H54 (cell line): ENCODE measurements around the gene ANGPTL8.
A peak's percentile ranks its signal among the peaks of the same experiment; 100 is the strongest.

Source experiments
- DNase-seq: peaks from one replicate; pipeline ENCODE4 v3.0.0; 2011; ENCODE audit warnings: low spot score, mixed read lengths; ENCODE audit not compliant: insufficient read length
- FAIRE-seq: peaks from 3 replicates; lab custom pipeline; 2011; peaks lifted over from hg19 to GRCh38; lab: Jason Lieb, UNC
- POLR2A ChIP-seq: IDR thresholded peaks from 2 replicates; pipeline ENCODE4 v1.6.1; 2011; ENCODE audit warnings: low read depth, mild to moderate bottlenecking, low read length

ANGPTL8 gene

GRCh38 chr19:11198769-11199424 is 40.5 kb upstream of the ANGPTL8 start:
- no peak for DNase-seq
- TF ChIP-seq POLR2A = no peak
- FAIRE-seq = no peak

DNA sequence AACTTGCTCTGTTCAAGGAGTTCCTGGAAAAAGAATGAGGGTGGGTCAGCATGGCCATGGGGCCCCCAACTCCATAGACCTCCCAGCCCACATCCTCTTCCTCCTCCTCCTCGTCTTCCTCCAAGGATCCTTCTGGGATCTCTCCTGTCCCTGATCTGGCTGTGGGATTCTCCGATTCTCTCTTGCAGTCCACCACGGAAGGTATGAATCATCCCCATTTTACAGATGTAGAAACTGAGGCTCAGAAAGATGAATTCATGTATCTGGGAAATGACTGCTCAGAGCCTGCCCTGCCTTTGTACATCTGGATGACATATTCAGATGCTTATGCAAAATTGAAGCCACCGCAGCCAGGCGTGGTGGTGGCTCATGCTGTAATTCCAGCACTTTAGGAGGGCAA is 39.9 kb upstream of the ANGPTL8 start:
- FAIRE-seq = no peak
- TF ChIP-seq POLR2A = no peak
- DNase-seq = no peak

DNA sequence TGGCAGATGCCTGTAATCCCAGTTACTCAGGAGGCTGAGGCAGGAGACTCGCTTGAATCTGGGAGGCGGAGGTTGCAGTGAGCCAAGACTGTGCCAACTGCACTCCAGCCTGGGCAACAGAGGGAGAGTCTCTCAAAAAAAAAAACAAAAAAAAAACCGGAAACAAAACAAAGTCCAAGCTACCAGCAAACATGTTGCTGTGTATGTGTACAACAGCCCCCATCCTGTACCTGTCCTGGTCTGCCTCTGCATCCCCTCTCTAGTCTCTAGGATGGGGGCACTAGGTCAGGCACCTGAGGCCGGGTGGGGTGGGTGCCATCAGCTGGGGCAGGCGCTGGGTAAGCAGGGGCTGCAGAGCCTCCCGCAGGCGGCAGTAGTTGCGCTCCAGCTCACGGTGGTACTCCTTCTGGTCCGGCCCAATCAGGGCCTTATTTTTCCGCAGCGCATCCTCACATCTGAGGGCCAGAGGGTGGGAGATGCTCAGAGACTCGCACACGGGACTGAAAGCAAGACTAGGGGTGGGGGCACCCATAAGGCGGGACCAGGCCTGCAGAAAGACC is 39.3 kb upstream of the ANGPTL8 start:
- FAIRE-seq = no peak
- TF ChIP-seq POLR2A = no peak
- DNase-seq = no peak

DNA sequence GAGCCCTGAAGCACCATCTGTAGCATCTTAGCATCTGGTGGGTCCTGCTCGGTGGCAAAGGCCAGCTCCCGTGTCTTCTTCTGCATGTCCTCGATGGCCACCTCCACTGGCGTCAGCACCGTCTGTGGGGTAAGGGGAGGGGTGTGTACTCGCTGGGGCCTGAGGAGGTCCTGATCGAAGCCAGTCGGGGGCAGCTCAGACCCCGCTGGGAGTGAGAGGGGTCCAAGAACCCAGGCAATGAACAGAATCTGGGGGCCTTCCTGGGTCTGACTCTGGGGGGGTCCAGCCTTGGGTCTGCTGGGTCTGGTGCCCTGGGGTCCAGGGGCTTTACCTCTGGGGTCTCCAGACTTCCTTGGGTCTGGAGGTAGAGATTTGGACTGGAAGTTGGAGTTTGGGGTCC is 38.5 kb upstream of the ANGPTL8 start:
- no peak for TF ChIP-seq POLR2A
- no peak for FAIRE-seq

GRCh38 chr19:11201791-11202190 is 37.6 kb upstream of the ANGPTL8 start:
- FAIRE-seq (no peak), DNase-seq (no peak)
- TF ChIP-seq POLR2A = no peak

More for the DNA sequence above, 38.5 kb upstream of the ANGPTL8 start:
- DNase-seq = no peak

DNA sequence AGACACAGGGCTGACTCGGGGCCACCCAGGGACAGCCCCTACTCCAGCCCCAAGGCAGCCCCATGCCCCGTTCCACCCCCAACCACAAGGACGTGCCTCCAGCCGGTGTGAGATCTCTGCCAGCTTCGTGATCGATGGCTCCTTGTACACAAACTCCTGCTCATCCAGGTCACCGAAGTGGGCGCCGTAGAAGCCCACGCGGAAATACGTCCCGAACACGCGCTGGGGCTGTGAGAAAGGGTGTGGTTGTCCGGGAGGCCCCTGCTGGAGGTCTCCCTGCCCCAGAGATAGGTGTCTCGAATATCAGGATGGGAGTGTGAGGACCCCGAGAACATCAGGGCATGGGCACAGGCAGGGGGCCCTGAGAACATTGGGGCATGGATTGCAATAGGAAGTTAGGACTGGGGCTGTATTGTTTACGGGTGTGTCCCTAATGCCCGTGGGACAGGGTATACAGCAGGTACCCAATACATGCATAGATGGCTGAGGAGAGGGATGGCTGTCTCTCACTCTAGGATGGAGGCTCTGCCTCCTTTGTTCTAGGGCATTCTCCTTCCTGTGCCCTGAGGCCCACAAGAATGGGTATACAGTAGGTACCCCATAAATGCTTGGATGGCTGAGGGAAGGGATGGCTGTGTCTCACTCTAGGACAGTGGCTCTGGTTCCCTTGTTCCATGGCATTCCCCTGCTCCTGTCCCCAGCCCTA is 36.8 kb upstream of the ANGPTL8 start:
- no peak for TF ChIP-seq POLR2A
- FAIRE-seq (no peak), DNase-seq (no peak)

- DNase-seq = peak; percentile 92
- no peak for TF ChIP-seq POLR2A
- FAIRE-seq = no peak
Measured at GRCh38 chr19:11203194-11204075, 36.0 kb upstream of the ANGPTL8 start.

- TF ChIP-seq POLR2A = no peak
- DNase-seq (no peak), FAIRE-seq (no peak)
Measured at GRCh38 chr19:11204076-11204602, 35.3 kb upstream of the ANGPTL8 start.

GRCh38 chr19:11204943-11205349 is 34.5 kb upstream of the ANGPTL8 start:
- FAIRE-seq (no peak), DNase-seq (no peak)
- no peak for TF ChIP-seq POLR2A

DNA sequence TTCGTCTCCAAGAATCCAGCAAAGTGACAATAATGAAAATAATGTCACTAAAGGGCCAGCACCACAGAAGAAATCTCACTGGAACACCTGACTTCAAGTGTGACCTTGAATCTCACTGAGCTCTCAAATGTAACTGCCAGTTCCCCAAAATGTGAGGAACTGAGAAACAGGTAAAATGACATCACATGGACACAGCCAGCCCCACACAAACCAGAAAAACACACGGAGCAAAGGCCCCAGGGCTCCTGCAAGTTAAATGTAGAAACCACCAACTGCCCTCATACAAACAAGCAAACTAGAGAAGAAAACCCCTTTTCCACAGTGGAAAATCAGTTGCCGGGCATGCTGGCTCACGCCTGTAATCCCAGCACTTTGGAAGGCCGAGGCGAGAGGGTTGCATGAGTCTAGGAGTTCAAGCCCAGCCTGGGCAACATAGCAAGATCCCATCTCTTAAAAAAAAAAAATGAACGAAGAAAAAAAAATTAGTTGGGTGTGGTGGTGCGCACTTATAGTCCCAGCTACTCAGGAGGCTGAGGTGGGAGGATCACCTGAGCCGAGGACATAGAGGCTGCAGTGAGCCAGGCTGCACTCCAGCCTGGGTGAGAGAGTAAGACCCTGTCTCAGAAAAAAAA is 33.4 kb upstream of the ANGPTL8 start:
- DNase-seq (no peak), FAIRE-seq (no peak)

GRCh38 chr19:11208561-11209471 is 30.6 kb upstream of the ANGPTL8 start:
- TF ChIP-seq POLR2A = no peak
- no peak for DNase-seq
- no peak for FAIRE-seq

More for the DNA sequence above, 33.4 kb upstream of the ANGPTL8 start:
- TF ChIP-seq POLR2A = no peak
